Measurements from ENCODE around the gene ERG.

DNA sequence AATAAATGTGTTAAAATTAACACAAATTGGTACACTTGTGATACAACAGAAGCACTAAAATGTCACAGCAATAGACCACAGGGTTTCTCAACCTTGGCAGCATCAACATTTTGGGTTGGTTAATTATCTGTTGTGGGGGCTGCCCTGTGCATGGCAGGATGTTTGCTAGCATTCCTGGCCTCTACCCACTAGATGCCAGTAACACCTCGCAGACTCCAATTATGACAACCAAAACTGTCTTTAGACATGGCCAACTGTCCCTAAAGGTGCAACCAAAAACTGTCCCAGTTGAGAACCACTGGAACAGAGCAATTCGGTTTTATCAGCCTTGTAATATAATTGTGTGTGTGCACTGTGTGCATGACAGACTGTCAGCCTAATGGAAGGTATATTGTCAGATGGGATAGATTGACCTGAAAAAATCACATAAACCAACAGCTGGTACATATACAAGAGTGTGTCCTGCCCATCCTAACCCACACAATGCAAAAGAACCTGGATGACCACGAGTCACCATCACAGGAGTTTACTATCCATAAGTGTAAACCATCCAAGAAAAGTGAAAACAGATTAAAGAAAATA lies 13.5 kb upstream of the ERG start:
- TF ChIP-seq EZH2 (IDR thresholded peaks at IDR 0.05; ENCODE audit: borderline replicate concordance, insufficient read depth, low read length, poor library complexity, severe bottlenecking): no peak
- TF ChIP-seq CTCF (IDR thresholded peaks at IDR 0.05; ENCODE audit: poor library complexity, severe bottlenecking): no peak
